HAP-1 (cell line): ENCODE data around the gene PTPRT.

Experiments used
- DNase-seq, 2 experiments: peaks; one replicate each; pipeline ENCODE4 v3.0.0-alpha.2; 2016 to 2020; ENCODE audit warnings: low spot score in 2 of 2
- H3K27me3 ChIP-seq: fragments of 250-450 bp; sonication (Bioruptor Pico); 2 replicates; pipeline ENCODE4 v1.5.1; 2020; ENCODE audit warnings: low read depth, mild to moderate bottlenecking, moderate library complexity
- H3K36me3 ChIP-seq: fragments of 250-450 bp; sonication (Bioruptor Pico); replicated peaks from 2 replicates; pipeline ENCODE4 v1.5.1; 2020; ENCODE audit warnings: mild to moderate bottlenecking
- H3K4me1 ChIP-seq: fragments of 250-450 bp; sonication (Bioruptor Pico); 2 replicates; pipeline ENCODE4 v1.5.1; 2020; ENCODE audit warnings: mild to moderate bottlenecking
- H3K4me3 ChIP-seq: fragments of 250-450 bp; sonication (Bioruptor Pico); 2 replicates; pipeline ENCODE4 v1.5.1; 2020; ENCODE audit warnings: mild to moderate bottlenecking, moderate library complexity
- H3K9me3 ChIP-seq: fragments of 250-450 bp; sonication (Bioruptor Pico); 2 replicates; pipeline ENCODE4 v1.5.1; 2020; ENCODE audit warnings: mild to moderate bottlenecking, moderate library complexity
- in situ Hi-C: fragments of 300-500 bp; cut with MboI; formaldehyde crosslinking; loops from 3 replicates; pipeline ENCODE4 v1.14.3; 2020; ENCODE audit warnings: low sequenced_read_pairs, inconsistent platforms, mixed read lengths

Gene PTPRT

DNA sequence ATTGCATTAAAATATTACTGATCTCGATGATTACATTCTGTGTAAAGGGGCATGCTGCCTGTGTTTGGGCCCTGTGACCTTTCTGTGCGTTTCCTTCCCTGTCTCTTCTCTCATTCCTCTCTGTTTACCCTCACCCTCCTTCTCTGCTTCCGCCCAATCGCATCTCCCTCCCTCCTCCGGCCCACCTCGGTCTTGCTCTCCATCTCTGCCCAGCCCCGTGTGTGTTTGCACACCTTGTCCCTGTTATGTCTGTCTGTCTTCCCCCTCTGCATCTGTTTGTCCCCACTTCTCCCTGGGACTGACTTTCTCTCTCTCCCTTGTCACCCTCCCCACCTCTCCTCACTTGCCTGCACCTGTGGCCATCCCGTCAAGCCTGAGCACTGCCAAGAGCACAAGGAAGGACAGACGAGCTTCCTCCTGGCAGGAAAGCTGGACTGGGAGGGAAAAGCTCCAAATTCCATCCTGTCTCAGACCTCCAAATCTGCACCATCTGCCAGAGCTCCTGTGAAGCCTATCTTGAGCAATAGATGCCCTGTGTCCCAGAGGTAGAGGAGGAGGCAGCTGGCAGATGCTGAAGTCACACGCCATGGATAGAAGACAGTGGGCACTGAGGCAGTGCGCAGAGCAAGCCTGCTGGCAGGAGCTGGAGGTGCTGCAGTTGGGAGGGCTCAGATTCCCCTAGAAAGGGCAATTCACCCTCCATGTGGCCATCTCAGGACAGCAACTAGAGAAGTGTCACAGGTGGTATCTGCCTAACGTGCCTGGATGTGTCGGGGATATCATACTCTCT lies 172.3 kb downstream of the PTPRT start:
- no peak for DNase-seq
- Histone ChIP-seq H3K9me3 (no peaks in the 10 kb centered on the region), H3K27me3 (no peaks in the 10 kb centered on the region), H3K4me3 (no peak overlapping the region), H3K4me1 (no peaks in the 10 kb centered on the region), H3K36me3 (no peaks in the 10 kb centered on the region)
- in situ Hi-C loops, result no loop called here

DNA sequence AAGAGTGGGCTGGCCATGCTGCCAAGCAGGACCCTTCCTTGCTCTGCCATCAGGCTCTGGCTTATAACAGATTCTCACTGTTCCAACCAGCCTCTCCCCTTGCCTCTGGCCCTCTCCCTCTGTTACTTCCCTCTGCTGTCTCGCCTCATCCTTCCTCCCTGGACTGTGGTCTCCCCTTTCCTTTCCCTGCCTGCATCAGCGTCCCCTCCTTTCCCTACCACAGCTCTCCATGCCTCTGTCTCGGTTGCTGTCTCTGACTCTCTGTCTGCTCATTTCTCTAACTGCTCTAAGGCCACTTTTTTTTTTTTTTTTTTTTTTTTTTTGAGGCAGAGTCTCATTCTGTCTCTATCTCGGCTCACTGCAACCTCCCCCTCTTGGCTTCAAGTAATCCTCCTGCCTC lies 173.4 kb downstream of the PTPRT start:
- Histone ChIP-seq H3K4me3 (no peak overlapping the region), H3K27me3 (no peaks in the 10 kb centered on the region), H3K9me3 (no peaks in the 10 kb centered on the region), H3K4me1 (no peaks in the 10 kb centered on the region), H3K36me3 (no peaks in the 10 kb centered on the region)
- in situ Hi-C loops, result no loop called here
- DNase-seq, result no peak

DNA sequence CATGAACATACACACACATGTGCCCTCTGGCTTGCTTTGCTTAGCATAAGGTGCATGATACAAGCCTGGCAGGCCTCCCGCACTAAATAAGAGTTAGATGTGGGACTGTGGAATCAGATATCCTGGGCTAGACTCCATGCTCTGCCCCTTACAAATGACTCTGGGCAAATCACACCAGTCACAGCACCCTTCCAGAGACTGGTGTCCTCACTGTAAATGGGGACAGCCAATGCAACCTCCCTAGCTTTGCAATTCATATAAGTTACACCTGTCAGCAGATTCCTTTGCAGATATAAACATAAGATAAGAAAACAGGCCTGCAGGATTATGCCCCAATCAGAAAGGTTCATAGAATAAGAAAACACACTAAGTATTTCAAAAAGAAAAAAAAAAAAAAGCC lies 174.1 kb downstream of the PTPRT start:
- Histone ChIP-seq H3K4me3 (no peak overlapping the region), H3K4me1 (no peaks in the 10 kb centered on the region), H3K9me3 (no peaks in the 10 kb centered on the region), H3K36me3 (no peaks in the 10 kb centered on the region), H3K27me3 (no peaks in the 10 kb centered on the region)
- DNase-seq, result no peak
- in situ Hi-C loops, result no loop called here

DNA sequence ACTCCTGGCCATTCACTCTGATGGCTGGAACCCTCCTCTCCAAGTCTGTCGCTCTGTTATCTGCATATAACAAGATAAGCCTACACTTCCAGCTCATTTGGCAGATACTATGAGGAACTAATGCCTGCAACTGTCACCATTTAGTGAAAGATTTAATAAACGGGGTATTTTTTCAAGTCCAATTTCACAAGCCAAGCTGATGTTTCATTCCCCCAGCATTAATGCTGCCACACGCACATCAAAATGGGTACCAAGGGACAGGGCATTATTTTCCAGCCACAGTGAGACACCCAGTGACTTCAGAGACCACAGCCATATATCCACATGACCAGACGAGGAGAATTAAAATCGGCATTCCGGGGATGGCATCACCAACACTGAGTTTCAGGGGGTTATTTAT lies 175.5 kb downstream of the PTPRT start:
- Histone ChIP-seq H3K36me3 (no peaks in the 10 kb centered on the region), H3K4me3 (no peak overlapping the region), H3K27me3 (no peaks in the 10 kb centered on the region), H3K4me1 (no peaks in the 10 kb centered on the region), H3K9me3 (no peaks in the 10 kb centered on the region)
- in situ Hi-C loops, result no loop called here
- DNase-seq, result no peak

GRCh38 chr20:43011491-43011890 lies 178.2 kb downstream of the PTPRT start:
- in situ Hi-C loops, result no loop called here
- Histone ChIP-seq H3K36me3 (no peaks in the 10 kb centered on the region), H3K9me3 (no peaks in the 10 kb centered on the region), H3K4me1 (no peaks in the 10 kb centered on the region), H3K27me3 (no peaks in the 10 kb centered on the region), H3K4me3 (no peak overlapping the region)
- no peak for DNase-seq

DNA sequence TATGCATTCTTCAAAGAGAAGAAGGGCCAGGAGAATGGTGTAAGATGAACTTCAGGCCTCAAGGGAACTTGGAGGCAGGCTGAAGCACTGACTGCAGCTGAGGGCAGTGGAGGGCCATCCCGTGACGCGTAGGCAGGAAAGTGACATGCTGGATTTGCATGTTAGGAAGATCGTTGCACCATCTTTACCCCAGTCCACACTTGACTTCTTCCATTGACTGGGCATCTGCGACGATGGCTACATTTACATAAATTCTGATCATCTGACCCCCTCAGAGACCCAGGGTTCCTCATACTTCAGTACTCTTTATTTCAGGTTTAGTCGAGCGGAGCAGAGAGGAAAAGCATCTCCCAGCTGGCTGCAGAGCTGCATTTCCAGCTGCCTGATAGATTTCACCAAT lies 180.2 kb downstream of the PTPRT start:
- in situ Hi-C loops, result no loop called here
- Histone ChIP-seq H3K36me3 (no peaks in the 10 kb centered on the region), H3K27me3 (no peaks in the 10 kb centered on the region), H3K4me1 (no peaks in the 10 kb centered on the region), H3K4me3 (no peak overlapping the region), H3K9me3 (peaks cover 2% of the 10 kb centered on the region; the same call in 1 of the 2 replicates)
- DNase-seq, result no peak

GRCh38 chr20:43007525-43007924 lies 182.2 kb downstream of the PTPRT start:
- DNase-seq, result no peak
- no peak overlapping the region for H3K4me3 ChIP-seq
- H3K36me3 ChIP-seq, result no peaks in the 10 kb centered on the region
- H3K9me3 ChIP-seq, result peaks cover 2% of the 10 kb centered on the region; the same call in 1 of the 2 replicates
- in situ Hi-C loops, result no loop called here
- H3K27me3 ChIP-seq, result no peaks in the 10 kb centered on the region
- H3K4me1 ChIP-seq, result no peaks in the 10 kb centered on the region

DNA sequence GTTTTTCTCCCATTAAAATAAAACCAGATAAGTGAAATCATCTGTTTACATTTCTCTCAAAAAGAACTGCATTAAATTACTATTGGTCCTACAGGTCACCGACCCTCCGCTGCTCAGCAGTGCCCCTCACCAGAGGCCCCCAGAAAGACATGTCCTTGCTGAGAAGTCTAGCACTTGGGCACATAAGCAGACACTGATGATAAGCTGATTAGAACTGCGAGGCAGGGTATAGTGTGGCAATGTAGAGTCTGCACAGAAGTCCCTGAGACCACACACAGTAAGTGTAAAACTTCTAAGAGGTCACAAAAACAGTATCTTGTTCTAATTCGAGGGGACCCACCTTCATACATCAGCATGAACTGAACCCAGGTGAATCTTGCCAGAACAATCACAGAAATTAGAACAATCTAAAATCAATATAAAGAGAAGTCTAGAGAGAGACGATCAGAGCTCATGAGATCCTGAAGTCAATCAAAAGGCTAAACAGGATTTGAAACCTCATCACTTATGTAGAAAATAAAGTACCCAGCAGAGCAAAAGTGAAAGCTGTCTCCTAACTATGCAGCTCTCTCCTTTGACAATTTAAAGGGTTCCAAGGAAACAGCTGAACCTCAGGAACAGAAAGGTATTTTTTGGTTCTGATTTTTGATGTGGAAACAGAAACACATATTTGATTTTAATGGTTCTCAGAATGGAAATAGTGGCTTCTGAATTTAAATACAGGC lies 182.9 kb downstream of the PTPRT start:
- Histone ChIP-seq H3K36me3 (no peaks in the 10 kb centered on the region), H3K4me1 (no peaks in the 10 kb centered on the region), H3K9me3 (peaks cover 2% of the 10 kb centered on the region; the same call in 1 of the 2 replicates), H3K4me3 (no peak overlapping the region), H3K27me3 (no peaks in the 10 kb centered on the region)
- no peak for DNase-seq
- in situ Hi-C loops, result no loop called here

- Histone ChIP-seq H3K36me3 (no peaks in the 10 kb centered on the region), H3K4me3 (no peak overlapping the region), H3K9me3 (peaks cover 2% of the 10 kb centered on the region; the same call in 1 of the 2 replicates), H3K27me3 (no peaks in the 10 kb centered on the region), H3K4me1 (no peaks in the 10 kb centered on the region)
- in situ Hi-C loops, result no loop called here
- no peak for DNase-seq
Observed at GRCh38 chr20:43003318-43003944, 186.3 kb downstream of the PTPRT start.

DNA sequence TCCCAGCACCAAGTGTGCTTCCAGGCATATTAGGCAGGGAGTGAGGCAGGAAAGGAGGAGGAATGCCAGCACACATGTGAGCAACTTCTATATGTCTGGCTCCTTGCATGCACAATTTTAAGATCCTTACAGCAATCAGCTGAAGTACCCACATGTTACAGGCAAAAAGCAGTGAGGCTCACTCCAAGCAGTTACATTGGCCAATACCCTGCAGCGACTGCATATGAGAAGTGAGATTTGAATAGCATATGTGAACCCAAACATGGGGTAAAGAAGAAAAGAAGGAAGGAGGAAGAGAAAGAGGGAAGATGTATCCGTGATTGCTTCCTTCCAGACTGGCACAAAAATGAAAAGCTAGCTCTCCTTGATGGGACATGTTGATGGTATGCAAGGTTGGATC lies 193.6 kb downstream of the PTPRT start:
- no peak for DNase-seq
- in situ Hi-C loops, result no loop called here
- no peaks in the 10 kb centered on the region for H3K9me3 ChIP-seq

DNA sequence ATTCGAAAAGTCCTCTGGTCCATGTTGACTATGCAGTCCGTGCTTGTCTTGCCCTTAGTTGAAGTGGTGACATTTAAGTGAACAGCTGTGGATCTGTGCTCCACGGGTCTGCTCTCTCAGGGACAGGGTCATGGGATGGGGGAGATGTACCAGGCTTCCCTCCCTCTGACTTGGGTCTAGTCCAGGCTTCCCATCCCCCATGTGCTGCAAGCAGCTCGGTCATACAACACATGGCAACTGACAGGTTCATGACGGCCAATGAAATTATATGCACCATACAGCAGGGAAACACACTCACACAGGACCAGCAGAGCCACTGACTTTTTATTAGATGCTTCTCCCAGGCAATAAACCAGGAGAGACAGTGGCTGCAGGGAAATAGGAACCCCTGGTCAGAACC lies 201.4 kb downstream of the PTPRT start:
- H3K36me3 ChIP-seq, result no peaks in the 10 kb centered on the region
- no peaks in the 10 kb centered on the region for H3K27me3 ChIP-seq
- no peak overlapping the region for H3K4me3 ChIP-seq
- no peak for DNase-seq
- in situ Hi-C loops, result no loop called here
- no peaks in the 10 kb centered on the region for H3K4me1 ChIP-seq
- no peaks in the 10 kb centered on the region for H3K9me3 ChIP-seq

More for the DNA sequence above, 193.6 kb downstream of the PTPRT start:
- Histone ChIP-seq H3K4me3 (no peak overlapping the region), H3K27me3 (no peaks in the 10 kb centered on the region), H3K36me3 (no peaks in the 10 kb centered on the region), H3K4me1 (no peaks in the 10 kb centered on the region)

GRCh38 chr20:42987376-42988114 lies 202.2 kb downstream of the PTPRT start:
- no peak for DNase-seq
- H3K27me3 ChIP-seq, result no peaks in the 10 kb centered on the region
- H3K4me1 ChIP-seq, result no peaks in the 10 kb centered on the region
- H3K4me3 ChIP-seq, result no peak overlapping the region
- H3K9me3 ChIP-seq, result no peaks in the 10 kb centered on the region
- H3K36me3 ChIP-seq, result no peaks in the 10 kb centered on the region
- in situ Hi-C loops, result no loop called here

DNA sequence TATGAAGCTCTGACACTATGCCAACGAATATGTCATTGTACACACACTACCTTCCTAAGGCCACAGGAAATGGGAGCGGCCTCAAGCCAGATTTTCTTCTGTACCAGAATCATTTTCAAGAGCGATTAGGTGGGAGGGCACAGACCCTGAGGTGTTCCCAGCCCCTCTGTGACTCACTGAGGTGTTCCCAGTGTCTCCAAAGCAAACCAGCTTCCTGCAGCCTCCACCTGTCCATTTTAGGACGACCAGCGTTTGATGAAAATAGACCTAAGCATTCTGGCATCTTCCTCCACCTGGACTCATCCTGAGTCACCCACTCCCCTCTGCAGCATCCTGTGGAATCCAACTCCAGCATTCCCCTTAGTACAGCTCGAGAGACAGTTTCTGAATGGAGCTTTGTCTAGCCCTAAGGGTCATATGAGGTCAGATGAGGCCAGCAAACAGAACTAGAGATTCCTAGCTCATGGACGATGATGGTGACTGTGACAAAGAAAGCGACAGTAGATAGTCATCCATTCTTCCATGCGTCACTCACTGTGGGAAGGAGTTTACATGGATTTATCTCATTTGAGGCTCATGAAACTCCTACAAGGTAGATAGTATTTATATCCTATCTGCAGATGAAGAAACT lies 203.4 kb downstream of the PTPRT start:
- Histone ChIP-seq H3K9me3 (no peaks in the 10 kb centered on the region), H3K36me3 (no peaks in the 10 kb centered on the region), H3K27me3 (no peaks in the 10 kb centered on the region), H3K4me1 (no peaks in the 10 kb centered on the region), H3K4me3 (no peak overlapping the region)
- in situ Hi-C loops, result no loop called here
- DNase-seq, result no peak
